GM18861 (cell line): Measurements from ENCODE around the gene PIH1D2.
A peak's percentile ranks its signal among the peaks of the same experiment; 100 is the strongest.
"Not testable (repeated sequence)": the region's sequence is repeated elsewhere in the genome, so short reads cannot be mapped to it uniquely, and the experiment has no call there.

Experiments used
- ATAC-seq: cut with Tn5 transposase; IDR thresholded peaks from one replicate; pipeline ENCODE4 v1.9.1; 2021; ENCODE audit not compliant: unreplicated experiment

Gene PIH1D2

DNA sequence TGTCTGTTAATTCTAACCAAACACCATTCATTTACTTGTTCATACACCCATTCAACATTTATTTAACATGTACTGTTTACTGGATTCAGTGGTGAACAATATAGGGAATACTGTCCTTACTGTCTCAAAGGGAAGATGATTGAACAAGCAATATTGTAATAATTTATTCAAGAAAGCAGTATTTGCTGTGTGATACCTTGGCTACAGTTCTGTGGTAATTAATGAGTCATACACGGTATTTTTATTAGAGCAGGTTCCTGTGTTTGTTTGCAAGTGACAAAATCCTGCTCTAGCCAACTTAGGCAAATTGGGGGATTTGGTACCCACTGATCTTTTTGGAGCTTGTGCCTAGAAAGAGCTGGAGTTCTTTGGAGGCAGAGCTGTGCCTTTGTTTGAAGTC lies 15.7 kb downstream of the PIH1D2 start:
- ATAC-seq, result no peak

GRCh38 chr11:112057170-112057569 lies 16.6 kb downstream of the PIH1D2 start:
- no peak for ATAC-seq

DNA sequence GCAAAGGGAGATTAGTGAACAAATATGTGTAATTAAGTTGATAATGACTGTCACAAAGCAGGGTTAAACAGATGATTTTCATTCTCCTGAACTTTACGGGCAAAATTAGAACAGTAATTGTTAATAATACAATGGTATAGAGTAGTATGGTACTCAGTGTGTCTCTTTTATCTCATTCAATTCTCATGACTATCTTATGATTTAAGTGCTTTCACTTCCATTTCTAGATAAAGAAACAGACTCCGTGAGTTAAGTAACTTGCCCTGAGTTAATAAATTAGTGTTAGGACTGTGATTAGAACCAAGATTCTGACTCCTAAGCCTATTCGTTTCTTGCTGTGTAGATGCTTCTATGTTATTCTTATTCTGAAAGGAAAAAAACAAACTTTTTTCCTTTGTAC lies 22.0 kb downstream of the PIH1D2 start:
- no peak for ATAC-seq

GRCh38 chr11:112050721-112051120 lies 23.1 kb downstream of the PIH1D2 start:
- ATAC-seq, result peak; percentile 77

GRCh38 chr11:112049777-112050176 lies 24.0 kb downstream of the PIH1D2 start:
- no peak for ATAC-seq

GRCh38 chr11:112048256-112048655 lies 25.6 kb downstream of the PIH1D2 start:
- ATAC-seq, result not testable (repeated sequence)

DNA sequence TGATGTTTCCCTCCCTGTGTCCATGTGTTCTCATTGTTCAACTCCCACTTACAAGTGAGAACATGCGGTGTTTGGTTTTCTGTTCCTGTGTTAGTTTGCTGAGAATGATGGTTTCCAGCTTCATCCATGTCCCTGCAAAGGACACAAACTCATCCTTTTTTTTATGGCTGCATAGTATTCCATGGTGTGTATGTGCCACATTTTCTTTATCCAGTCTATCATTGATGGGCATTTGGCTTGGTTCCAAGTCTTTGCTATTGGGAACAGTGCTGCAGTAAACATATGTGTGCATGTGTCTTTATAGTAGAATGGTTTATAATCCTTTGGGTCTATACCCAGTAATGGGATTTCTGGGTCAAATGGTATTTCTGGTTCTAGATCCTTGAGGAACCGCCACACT lies 27.2 kb downstream of the PIH1D2 start:
- ATAC-seq, result not testable (repeated sequence)

GRCh38 chr11:112044961-112045360 lies 28.9 kb downstream of the PIH1D2 start:
- no peak for ATAC-seq

DNA sequence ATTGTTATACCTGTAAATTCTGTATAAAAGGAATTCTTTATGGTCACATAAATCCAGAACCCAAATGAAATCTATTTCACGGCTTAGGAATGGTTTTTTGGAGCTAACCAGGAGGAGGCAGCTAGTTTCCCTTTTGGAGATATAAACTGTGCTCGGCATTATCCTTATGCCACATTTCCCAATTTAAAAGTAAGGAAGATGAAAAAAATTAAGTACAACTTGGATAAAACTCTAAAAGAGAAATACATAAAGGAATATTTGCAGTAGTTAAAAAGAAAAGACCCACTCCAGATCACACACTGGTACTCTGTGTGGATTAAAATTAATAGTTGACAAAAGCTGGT lies 30.9 kb downstream of the PIH1D2 start:
- ATAC-seq, result no peak

GRCh38 chr11:112042161-112042960 lies 31.5 kb downstream of the PIH1D2 start:
- no peak for ATAC-seq

DNA sequence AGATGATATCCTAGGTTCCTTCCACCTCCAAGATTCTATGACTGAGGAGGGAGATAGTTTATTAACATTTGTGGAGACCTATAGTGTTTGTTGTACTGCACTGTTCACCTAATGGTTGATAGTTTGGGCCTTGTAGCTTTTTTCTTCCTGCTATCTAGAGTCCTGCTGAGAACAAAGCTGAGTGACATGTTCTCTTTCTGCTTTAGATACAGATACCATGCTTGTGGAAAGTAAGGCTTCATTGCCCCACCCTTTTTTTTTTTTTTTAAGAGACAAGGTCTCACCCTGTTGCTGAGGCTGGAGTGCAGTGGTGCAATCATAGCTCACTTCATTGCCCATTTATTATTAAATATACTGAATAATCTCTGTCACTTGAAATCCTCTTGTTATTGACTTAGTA lies 36.3 kb downstream of the PIH1D2 start:
- no peak for ATAC-seq

- no peak for ATAC-seq
Observed at GRCh38 chr11:112033902-112034301, 39.9 kb downstream of the PIH1D2 start.

DNA sequence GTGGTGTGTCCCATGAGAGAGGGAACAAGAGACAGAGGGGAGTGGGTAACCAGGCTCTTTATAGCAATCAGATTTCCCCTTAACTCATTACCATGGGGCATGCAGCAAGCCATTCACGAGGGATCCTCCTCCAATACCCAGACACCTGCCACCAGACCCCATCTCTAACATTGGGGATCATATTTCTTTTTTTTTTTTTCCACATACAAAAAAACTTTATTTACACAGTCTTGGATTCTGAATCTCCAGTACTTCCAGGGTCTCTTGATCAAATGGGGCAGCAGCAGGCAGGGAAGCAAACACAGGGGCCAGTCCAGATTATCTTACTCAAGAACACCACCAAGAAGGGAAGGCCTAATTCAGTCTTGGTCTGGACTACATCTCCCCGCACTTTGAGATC lies 44.4 kb downstream of the PIH1D2 start:
- no peak for ATAC-seq

GRCh38 chr11:112026784-112027410 lies 46.9 kb downstream of the PIH1D2 start:
- ATAC-seq, result not testable (repeated sequence)

DNA sequence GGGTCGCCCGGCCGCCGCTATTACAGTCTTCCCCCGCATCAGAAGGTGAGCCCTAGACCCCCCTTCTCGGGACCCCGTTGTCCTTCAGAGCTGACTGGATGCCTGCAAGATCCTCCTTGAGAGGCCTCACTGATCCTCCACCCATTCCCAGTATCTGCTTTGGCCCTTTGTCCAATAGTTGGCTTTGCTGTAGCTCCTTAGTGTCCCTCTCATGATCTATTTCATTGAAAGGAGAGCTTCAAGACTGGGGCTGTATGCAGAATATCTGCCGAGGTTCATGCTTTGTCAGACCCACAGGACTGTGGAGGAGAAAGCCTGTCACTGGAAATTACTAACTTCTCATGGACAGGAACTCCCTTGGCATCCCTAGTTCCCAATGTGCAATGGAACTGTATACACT lies 48.1 kb downstream of the PIH1D2 start:
- no peak for ATAC-seq

DNA sequence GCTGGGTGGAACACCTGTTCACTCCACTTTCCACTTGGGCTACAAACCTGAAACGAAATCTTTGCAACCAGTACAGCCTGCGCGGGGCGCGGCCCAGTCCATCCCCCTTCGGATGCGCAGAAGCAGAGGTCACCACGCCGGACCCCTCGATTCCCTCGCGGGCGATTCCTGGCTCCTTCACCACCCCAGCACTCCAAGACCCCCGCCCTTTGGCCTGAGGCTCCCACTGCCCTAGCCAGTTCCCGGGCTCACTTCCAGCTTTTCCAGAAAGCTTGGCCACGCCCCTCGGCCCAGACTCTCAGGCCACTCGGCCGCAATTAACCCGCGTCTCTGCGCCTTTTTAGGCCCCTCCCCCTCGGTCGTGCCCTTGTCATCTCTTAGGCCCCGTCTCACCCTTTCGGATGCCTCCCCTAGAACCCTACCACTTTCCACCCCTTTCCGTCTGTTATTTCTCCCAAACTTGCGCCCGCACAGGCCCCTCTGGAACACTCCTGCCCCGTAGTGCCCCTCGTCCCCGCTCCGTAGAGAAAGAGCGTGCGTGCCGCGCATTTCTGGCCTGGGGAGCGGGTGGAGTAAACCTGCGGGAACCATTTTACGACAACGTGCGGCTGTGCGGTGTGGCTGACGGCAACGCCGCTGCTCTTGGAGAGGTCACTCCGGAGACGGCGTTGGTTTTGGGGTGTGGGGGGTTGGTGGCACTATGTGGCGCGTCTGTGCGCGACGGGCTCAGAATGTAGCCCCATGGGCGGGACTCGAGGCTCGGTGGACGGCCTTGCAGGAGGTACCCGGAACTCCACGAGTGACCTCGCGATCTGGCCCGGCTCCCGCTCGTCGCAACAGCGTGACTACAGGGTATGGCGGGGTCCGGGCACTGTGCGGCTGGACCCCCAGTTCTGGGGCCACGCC lies 48.8 kb downstream of the PIH1D2 start, which contains the start of gene DLAT:
Gene DLAT (plus strand): TSS at position 636 of the 906 bp plus-strand sequence. CDS start 65 bp downstream, at position 701.
- ATAC-seq, result peak; percentile 56

DNA sequence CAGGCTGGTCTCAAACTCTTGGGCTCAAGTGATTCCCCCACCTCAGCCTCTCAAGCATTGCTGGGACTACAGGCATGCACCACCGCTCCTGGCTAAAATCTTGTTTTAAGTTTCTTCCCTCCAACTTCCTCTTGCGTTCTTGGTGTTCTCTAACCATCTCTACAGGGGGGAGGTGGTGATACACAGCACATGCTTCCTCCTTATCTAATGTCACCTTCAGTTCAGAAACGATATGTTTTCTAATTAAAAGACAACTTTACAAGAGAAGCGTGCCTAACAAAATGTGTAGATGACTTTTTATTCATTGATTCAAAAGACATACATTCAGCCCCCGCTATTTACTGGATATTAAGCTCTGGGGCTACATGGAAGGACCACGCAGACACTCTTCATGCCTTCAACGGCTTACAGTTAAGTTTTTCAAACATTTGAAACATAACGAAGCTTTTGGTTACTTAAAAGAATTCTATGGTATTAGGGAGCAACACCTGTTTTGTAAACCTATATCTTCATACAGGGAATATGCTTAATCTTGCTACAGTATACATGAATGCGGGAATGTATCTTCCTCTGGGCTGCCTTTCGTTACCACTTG lies 49.5 kb downstream of the PIH1D2 start:
- peak; percentile 44 for ATAC-seq

GRCh38 chr11:112023104-112023503 lies 50.7 kb downstream of the PIH1D2 start:
- ATAC-seq, result no peak

GRCh38 chr11:112019066-112019465 lies 54.8 kb downstream of the PIH1D2 start:
- ATAC-seq, result no peak
